Upper lobe of right lung (tissue), 1 donor: Measurements from ENCODE around the gene NNT. TPM values are rescaled to one million over a fixed set of nuclear protein-coding genes. Genes with fewer than 3 reads are reported as not detected.

Source experiments
- ATAC-seq: fragments of 200-7000 bp; cut with Tn5 transposase; one replicate; pipeline ENCODE4 v1.9.1; 2020; ENCODE audit warnings: mild to moderate bottlenecking, moderate library complexity
- DNase-seq: peaks from one replicate; pipeline ENCODE4 v3.0.0-alpha.2; 2020
- H3K27ac ChIP-seq: fragments of 200-600 bp; one replicate; pipeline ENCODE4 v1.8.0; 2022
- H3K27me3 ChIP-seq: fragments of 200-600 bp; one replicate; pipeline ENCODE4 v1.8.0; 2022; ENCODE audit warnings: mild to moderate bottlenecking
- H3K36me3 ChIP-seq: fragments of 200-600 bp; one replicate; pipeline ENCODE4 v1.8.0; 2022
- H3K4me1 ChIP-seq: fragments of 200-600 bp; one replicate; pipeline ENCODE4 v1.8.0; 2022
- H3K4me3 ChIP-seq: fragments of 200-600 bp; one replicate; pipeline ENCODE4 v1.8.0; 2022; ENCODE audit warnings: mild to moderate bottlenecking
- H3K9me3 ChIP-seq: fragments of 200-600 bp; one replicate; pipeline ENCODE4 v1.8.0; 2022
- intact Hi-C: fragments of 100-400 bp; cut with DNase I; formaldehyde crosslinking; loops from one replicate; pipeline ENCODE4 v1.11.0; 2022
- total RNA-seq: library from RNA; stranded (reverse); fragmentation: NEBNext Ultra II Directional; extraction: Animal tissue kit (Norgen Biotek cat#: 25700); gene quantifications from one replicate; pipeline ENCODE4 v1.2.1, GENCODE V29; 2021
- TF ChIP-seq, protein P1 (sequence below): fragments of 200-600 bp; IDR thresholded peaks from one replicate; pipeline ENCODE4 v1.8.0; 2022; ENCODE audit warnings: antibody characterized with exemption
- donor health status: DM: no; HTN: yes; CAD: no; lungs with severe emphysema.

Gene NNT
- total RNA-seq, 1 donor from 2014 or later: 67.7 TPM

- H3K27me3 ChIP-seq: no peaks in the 10 kb centered on the region
- ATAC-seq (no peak), DNase-seq (no peak)
- H3K27ac ChIP-seq: no peak overlapping the region
- H3K36me3 ChIP-seq: peaks cover 14% of the 10 kb centered on the region
- intact Hi-C loops: no loop called here
- H3K4me3 ChIP-seq: no peak overlapping the region
- H3K9me3 ChIP-seq: no peaks in the 10 kb centered on the region
- TF ChIP-seq, protein P1, sequence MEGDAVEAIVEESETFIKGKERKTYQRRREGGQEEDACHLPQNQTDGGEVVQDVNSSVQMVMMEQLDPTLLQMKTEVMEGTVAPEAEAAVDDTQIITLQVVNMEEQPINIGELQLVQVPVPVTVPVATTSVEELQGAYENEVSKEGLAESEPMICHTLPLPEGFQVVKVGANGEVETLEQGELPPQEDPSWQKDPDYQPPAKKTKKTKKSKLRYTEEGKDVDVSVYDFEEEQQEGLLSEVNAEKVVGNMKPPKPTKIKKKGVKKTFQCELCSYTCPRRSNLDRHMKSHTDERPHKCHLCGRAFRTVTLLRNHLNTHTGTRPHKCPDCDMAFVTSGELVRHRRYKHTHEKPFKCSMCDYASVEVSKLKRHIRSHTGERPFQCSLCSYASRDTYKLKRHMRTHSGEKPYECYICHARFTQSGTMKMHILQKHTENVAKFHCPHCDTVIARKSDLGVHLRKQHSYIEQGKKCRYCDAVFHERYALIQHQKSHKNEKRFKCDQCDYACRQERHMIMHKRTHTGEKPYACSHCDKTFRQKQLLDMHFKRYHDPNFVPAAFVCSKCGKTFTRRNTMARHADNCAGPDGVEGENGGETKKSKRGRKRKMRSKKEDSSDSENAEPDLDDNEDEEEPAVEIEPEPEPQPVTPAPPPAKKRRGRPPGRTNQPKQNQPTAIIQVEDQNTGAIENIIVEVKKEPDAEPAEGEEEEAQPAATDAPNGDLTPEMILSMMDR: no peak
- no peaks in the 10 kb centered on the region for H3K4me1 ChIP-seq
These were observed 81.0 kb downstream of the NNT start for GRCh38 chr5:43683884-43684471.

- no peaks in the 10 kb centered on the region for H3K27me3 ChIP-seq
- H3K4me1 ChIP-seq: no peaks in the 10 kb centered on the region
- TF ChIP-seq, protein P1: no peak
- intact Hi-C loops: no loop called here
- H3K9me3 ChIP-seq: no peaks in the 10 kb centered on the region
- ATAC-seq: no peak
- DNase-seq: no peak
- H3K36me3 ChIP-seq: peaks cover 14% of the 10 kb centered on the region
- H3K4me3 ChIP-seq: no peak overlapping the region
- no peak overlapping the region for H3K27ac ChIP-seq
These were observed 82.4 kb downstream of the NNT start for GRCh38 chr5:43685252-43685950.

- H3K27me3 ChIP-seq: no peaks in the 10 kb centered on the region
- peaks cover 8% of the 10 kb centered on the region for H3K36me3 ChIP-seq
These were observed 84.3 kb downstream of the NNT start for GRCh38 chr5:43687275-43687674.

GRCh38 chr5:43691275-43691674 lies 88.3 kb downstream of the NNT start:
- no peaks in the 10 kb centered on the region for H3K4me1 ChIP-seq
- TF ChIP-seq, protein P1: no peak
- H3K9me3 ChIP-seq: no peaks in the 10 kb centered on the region
- H3K27ac ChIP-seq: no peak overlapping the region
- H3K27me3 ChIP-seq: no peaks in the 10 kb centered on the region
- ATAC-seq: no peak
- no peaks in the 10 kb centered on the region for H3K36me3 ChIP-seq
- no peak for DNase-seq
- intact Hi-C loops: no loop called here
- H3K4me3 ChIP-seq: no peak overlapping the region

More at GRCh38 chr5:43687275-43687674, 84.3 kb downstream of the NNT start:
- DNase-seq: no peak
- Histone ChIP-seq H3K27ac (no peak overlapping the region), H3K4me3 (no peak overlapping the region), H3K9me3 (no peaks in the 10 kb centered on the region), H3K4me1 (no peaks in the 10 kb centered on the region)
- no peak for ATAC-seq
- TF ChIP-seq, protein P1: no peak
- intact Hi-C loops: no loop called here

- no peak for DNase-seq
- no peaks in the 10 kb centered on the region for H3K36me3 ChIP-seq
- H3K9me3 ChIP-seq: no peaks in the 10 kb centered on the region
- H3K27me3 ChIP-seq: no peaks in the 10 kb centered on the region
- H3K4me1 ChIP-seq: no peaks in the 10 kb centered on the region
- intact Hi-C loops: no loop called here
- TF ChIP-seq, protein P1: no peak
- no peak overlapping the region for H3K4me3 ChIP-seq
- no peak overlapping the region for H3K27ac ChIP-seq
- no peak for ATAC-seq
These were observed 88.9 kb downstream of the NNT start for GRCh38 chr5:43691893-43692292.
